IPS DF 6.9 (cell line): ENCODE results near the gene CCNB2.
A peak's percentile ranks its signal among the peaks of the same experiment; 100 is the strongest.
"Not testable (repeated sequence)": the region's sequence is repeated elsewhere in the genome, so short reads cannot be mapped to it uniquely, and the experiment has no call there.

ENCODE experiments used
- DNase-seq: peaks from one replicate; pipeline ENCODE4 v3.0.0-alpha.2; 2013; ENCODE audit warnings: low read depth, low spot score
- H3K27ac ChIP-seq: one replicate; pipeline ENCODE4 v1.5.1; 2013; ENCODE audit warnings: low read length, control low read depth
- H3K27me3 ChIP-seq: 2 replicates; pipeline ENCODE4 v1.6.1; 2013; ENCODE audit warnings: mild to moderate bottlenecking, low read length; ENCODE audit not compliant: control insufficient read depth, insufficient read depth
- H3K36me3 ChIP-seq: 2 replicates; pipeline ENCODE4 v1.6.1; 2013; ENCODE audit warnings: low read length; ENCODE audit not compliant: control insufficient read depth, insufficient read depth
- H3K4me1 ChIP-seq: 2 replicates; pipeline ENCODE4 v1.6.1; 2013; ENCODE audit warnings: low read length; ENCODE audit not compliant: control insufficient read depth, insufficient read depth
- H3K4me3 ChIP-seq: 2 replicates; pipeline ENCODE4 v1.5.1; 2013; ENCODE audit warnings: mild to moderate bottlenecking, low read length
- H3K9me3 ChIP-seq: 2 replicates; pipeline ENCODE4 v1.6.1; 2013; ENCODE audit warnings: low read length, inconsistent platforms; ENCODE audit not compliant: control insufficient read depth, insufficient read depth
- WGBS: extraction: QIAGEN DNeasy Blood & Tissue Kit; methylation state at CpG from one replicate; pipeline ENCODE4 v1.1.7; 2013; ENCODE audit warnings: mixed read lengths, missing lambda C conversion rate; ENCODE audit not compliant: insufficient read length, insufficient coverage; 5-methylcytosine and 5-hydroxymethylcytosine counted together

The CCNB2 gene

DNA sequence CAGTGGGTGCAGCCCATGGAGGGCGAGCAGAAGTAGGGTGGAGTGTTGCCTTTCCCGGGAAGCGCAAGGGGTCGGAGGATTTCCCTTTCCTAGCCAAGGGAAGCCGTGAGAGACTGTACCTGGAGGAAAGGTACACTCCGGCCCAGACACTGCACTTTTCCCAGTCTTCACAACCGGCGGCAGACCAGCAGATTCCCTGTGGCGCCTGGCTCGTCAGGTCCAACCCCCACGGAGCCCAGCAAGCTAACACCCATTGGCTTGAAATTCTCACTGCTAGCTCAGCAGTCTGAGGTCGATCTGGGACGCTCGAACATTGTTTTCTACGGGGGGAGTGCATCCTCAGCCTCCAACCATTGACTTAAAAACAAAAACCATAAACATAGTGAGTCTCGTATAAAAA is 26.5 kb downstream of the CCNB2 start:
- Histone ChIP-seq H3K36me3 (peaks cover 18% of the 10 kb centered on the region), H3K4me3 (no peak overlapping the region), H3K4me1 (no peaks in the 10 kb centered on the region), H3K9me3 (no peaks in the 10 kb centered on the region), H3K27me3 (no peaks in the 10 kb centered on the region), H3K27ac (no peak overlapping the region)
- DNase-seq: no peak
- no CpG with 5 or more reads among the region's 16 CpGs for WGBS

- no peak for DNase-seq
- Histone ChIP-seq H3K4me1 (no peaks in the 10 kb centered on the region), H3K36me3 (peaks cover 21% of the 10 kb centered on the region), H3K27ac (no peak overlapping the region), H3K9me3 (no peaks in the 10 kb centered on the region), H3K4me3 (no peak overlapping the region), H3K27me3 (no peaks in the 10 kb centered on the region)
- WGBS: no CpG with 5 or more reads among the region's 3 CpGs
Observed at GRCh38 chr15:59131969-59132562, 27.1 kb downstream of the CCNB2 start.

DNA sequence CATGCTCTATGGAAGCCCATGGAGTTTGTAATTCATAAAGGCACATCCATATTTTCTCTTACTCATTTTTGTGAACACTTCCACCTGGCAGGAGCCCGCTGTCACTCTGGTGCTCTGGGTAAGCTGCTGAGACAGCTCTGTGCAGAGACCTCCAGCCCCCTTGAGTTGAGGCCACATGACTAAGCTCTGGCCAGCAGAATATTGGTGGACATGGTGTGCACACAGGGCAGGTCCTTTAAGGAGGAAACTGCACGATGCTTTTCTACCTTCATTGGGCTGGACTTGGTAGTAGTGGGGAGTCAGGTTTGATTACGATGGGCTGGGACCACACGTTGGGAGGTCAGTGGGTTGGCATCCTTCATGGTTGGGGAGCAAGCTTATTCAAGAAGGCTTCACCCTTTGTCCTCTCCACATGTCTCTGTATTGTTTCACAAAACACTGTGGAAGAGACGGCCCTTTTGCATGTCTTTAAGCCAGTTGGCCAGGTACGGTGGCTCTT is 29.0 kb downstream of the CCNB2 start:
- WGBS: no CpG with 5 or more reads among the region's 6 CpGs
- Histone ChIP-seq H3K4me1 (no peaks in the 10 kb centered on the region), H3K36me3 (peaks cover 21% of the 10 kb centered on the region), H3K9me3 (no peaks in the 10 kb centered on the region), H3K4me3 (no peak overlapping the region), H3K27ac (no peak overlapping the region), H3K27me3 (no peaks in the 10 kb centered on the region)
- no peak for DNase-seq

DNA sequence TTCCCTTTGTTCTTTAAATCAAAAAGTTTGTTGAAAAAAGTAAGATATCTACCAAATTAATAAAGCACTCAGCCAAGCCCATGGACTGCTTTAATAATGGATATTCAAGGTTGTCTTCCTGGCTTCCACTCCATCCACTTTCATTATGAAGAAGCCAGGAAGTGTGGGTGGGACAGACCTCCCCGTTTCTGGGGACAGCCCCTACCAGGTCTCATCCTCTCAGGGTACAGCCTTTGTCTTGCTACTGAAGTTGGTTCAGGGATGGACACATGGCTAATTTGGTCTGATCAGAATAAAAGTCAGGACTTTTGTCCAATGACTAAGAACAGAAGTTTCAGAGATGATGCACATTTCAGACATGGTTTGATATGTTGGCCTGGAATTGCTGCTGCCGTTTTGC is 32.6 kb downstream of the CCNB2 start:
- no peak overlapping the region for H3K4me3 ChIP-seq
- no peaks in the 10 kb centered on the region for H3K9me3 ChIP-seq
- H3K27ac ChIP-seq: no peak overlapping the region
- no peak for DNase-seq
- no peaks in the 10 kb centered on the region for H3K4me1 ChIP-seq
- no peaks in the 10 kb centered on the region for H3K27me3 ChIP-seq
- peaks cover 16% of the 10 kb centered on the region; the same call in 1 of the 2 replicates for H3K36me3 ChIP-seq
- no CpG with 5 or more reads among the region's 2 CpGs for WGBS

- Histone ChIP-seq H3K4me3 (no peak overlapping the region), H3K9me3 (no peaks in the 10 kb centered on the region), H3K4me1 (no peaks in the 10 kb centered on the region), H3K27me3 (no peaks in the 10 kb centered on the region), H3K27ac (no peak overlapping the region), H3K36me3 (peaks cover 16% of the 10 kb centered on the region; the same call in 1 of the 2 replicates)
- WGBS: no CpG with 5 or more reads among the region's 7 CpGs
- peak; percentile 54 for DNase-seq
Observed at GRCh38 chr15:59138243-59138642, 33.3 kb downstream of the CCNB2 start.

DNA sequence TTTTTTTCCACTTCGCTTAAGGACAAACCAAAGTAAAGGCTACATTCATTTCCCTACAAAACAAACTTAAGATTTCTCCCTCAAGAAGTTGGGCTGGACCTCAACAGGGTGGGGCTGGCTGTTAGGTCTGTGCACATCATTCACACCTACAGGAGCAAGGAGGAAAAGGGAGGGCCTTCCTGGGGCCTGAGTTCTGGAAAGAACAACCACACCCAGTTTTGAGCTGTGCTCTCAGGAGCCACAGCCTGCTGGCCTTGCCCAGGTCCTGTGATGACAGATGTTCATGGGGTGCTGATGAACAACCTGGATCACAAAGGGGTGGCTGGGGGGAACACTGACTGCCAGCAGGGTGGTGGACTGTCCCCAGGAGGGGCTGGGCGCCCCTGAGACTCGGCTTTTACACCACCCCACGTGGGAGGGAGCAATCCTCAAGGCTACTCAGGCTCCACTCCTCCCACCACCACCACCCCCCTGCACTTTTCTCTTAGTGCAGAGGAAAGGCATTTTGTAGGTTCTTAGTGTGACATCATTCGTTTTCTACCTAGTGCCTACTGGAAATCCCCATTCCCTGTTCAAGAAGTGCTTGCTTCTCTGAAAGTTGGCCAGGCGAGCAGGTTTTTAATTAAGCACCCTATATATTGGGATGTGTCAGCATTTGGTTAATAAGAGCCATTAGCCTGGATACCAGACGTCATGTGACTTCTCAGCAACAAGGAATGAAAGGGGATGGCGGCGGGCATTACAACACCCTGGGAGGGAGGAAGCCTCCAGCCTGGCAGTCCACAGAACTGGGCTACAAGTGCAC is 35.7 kb downstream of the CCNB2 start:
- H3K4me3 ChIP-seq: no peak overlapping the region
- no CpG with 5 or more reads among the region's 9 CpGs for WGBS
- H3K4me1 ChIP-seq: no peaks in the 10 kb centered on the region
- DNase-seq: no peak
- H3K9me3 ChIP-seq: no peaks in the 10 kb centered on the region
- no peak overlapping the region for H3K27ac ChIP-seq
- H3K36me3 ChIP-seq: peaks cover 14% of the 10 kb centered on the region; the same call in 1 of the 2 replicates
- H3K27me3 ChIP-seq: no peaks in the 10 kb centered on the region

DNA sequence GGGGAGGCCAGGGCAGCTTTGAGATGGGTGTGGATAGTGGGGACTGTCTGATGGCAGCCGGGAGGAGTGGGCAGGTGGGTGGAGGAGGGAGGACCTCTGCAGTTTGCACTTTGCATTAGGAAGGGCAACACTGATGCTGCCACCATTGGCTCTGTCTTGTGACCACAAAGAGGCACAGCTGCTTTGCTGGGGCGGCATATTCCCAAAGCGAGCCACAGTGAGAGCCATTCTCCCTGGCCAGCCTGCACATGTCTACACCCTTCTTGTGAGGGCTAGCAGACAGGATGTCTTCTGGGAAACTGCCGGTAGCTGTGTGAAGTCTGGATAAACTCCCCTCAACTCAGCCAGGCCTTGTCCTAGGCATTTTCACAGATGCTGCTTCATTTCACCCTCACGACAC is 38.3 kb downstream of the CCNB2 start:
- peaks cover 8% of the 10 kb centered on the region; the same call in 1 of the 2 replicates for H3K36me3 ChIP-seq
- WGBS: no CpG with 5 or more reads among the region's 5 CpGs
- H3K27me3 ChIP-seq: no peaks in the 10 kb centered on the region
- no peak overlapping the region for H3K27ac ChIP-seq
- H3K9me3 ChIP-seq: no peaks in the 10 kb centered on the region
- no peak overlapping the region for H3K4me3 ChIP-seq
- H3K4me1 ChIP-seq: no peaks in the 10 kb centered on the region
- DNase-seq: no peak

- not testable (repeated sequence) for H3K27ac ChIP-seq, DNase-seq, H3K36me3 ChIP-seq, H3K4me3 ChIP-seq, H3K4me1 ChIP-seq, H3K27me3 ChIP-seq, H3K9me3 ChIP-seq
- WGBS: no CpG with 5 or more reads among the region's 10 CpGs
Observed at GRCh38 chr15:59144594-59144993, 39.6 kb downstream of the CCNB2 start.

DNA sequence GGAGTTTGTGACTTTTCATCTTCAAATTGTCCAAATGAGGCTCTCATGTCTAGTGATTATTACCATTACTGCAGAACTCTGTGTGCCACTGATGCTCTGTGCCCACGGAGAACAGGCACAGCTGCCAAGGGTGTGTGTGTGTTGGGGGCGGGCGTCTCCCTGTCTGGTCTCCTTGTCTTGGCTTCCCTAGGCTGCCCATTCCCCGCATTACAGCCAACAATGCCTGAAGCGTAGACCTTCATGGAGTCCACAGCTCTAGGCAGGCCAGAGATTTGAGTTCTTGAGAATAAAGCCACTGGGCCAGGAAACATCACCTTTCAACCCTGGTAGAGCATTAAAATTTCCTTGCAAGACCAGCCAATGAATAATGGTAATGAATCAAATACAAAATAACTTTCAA is 42.7 kb downstream of the CCNB2 start:
- Histone ChIP-seq H3K9me3 (no peaks in the 10 kb centered on the region), H3K4me3 (no peak overlapping the region), H3K36me3 (peaks cover 10% of the 10 kb centered on the region; the same call in 1 of the 2 replicates), H3K27me3 (no peaks in the 10 kb centered on the region), H3K4me1 (no peaks in the 10 kb centered on the region), H3K27ac (no peak overlapping the region)
- no CpG with 5 or more reads among the region's 5 CpGs for WGBS
- DNase-seq: no peak

GRCh38 chr15:59148153-59148833 is 43.3 kb downstream of the CCNB2 start:
- H3K27ac ChIP-seq: no peak overlapping the region
- no peak for DNase-seq
- peaks cover 14% of the 10 kb centered on the region for H3K36me3 ChIP-seq

More at GRCh38 chr15:59148153-59148833, 43.3 kb downstream of the CCNB2 start:
- H3K4me1 ChIP-seq: no peaks in the 10 kb centered on the region
- H3K4me3 ChIP-seq: no peak overlapping the region
- no peaks in the 10 kb centered on the region for H3K27me3 ChIP-seq
- no CpG with 5 or more reads among the region's 2 CpGs for WGBS
- H3K9me3 ChIP-seq: no peaks in the 10 kb centered on the region
